Heart left ventricle (tissue), 16 donors: ENCODE measurements around the gene KCP. TPM values are rescaled to one million over a fixed set of nuclear protein-coding genes. Genes with fewer than 3 reads are reported as not detected.

Experiments
- ATAC-seq, 4 donors: fragments of 200-7000 bp; cut with Tn5 transposase; one replicate each; pipeline ENCODE4 v1.9.1; 2020 to 2022; ENCODE audit warnings: moderate library complexity in 4 of 4, mild to moderate bottlenecking in 3 of 4, moderate number of reproducible peaks in 1 of 4
- DNase-seq, 5 donors: peaks; one replicate each; pipeline ENCODE4 v3.0.0-alpha.2; 2020
- H3K27ac ChIP-seq, 12 donors: fragments of 200-600 bp; sonication (generic) in 4 of 12; one replicate each; pipeline versions ENCODE4 v1.5.0 to v1.8.0; 2016 to 2022; ENCODE audit warnings: mild to moderate bottlenecking in 2 of 12
- H3K27me3 ChIP-seq, 9 donors: fragments of 200-600 bp; sonication (generic) in 2 of 9; one replicate each; pipeline versions ENCODE4 v1.5.1 to v1.8.0; 2016 to 2022; ENCODE audit warnings: mild to moderate bottlenecking in 3 of 9
- H3K36me3 ChIP-seq, 9 donors: fragments of 200-600 bp; sonication (generic) in 2 of 9; one replicate each; pipeline versions ENCODE4 v1.5.0 to v1.8.0; 2018 to 2022; ENCODE audit warnings: mild to moderate bottlenecking in 2 of 9
- H3K4me1 ChIP-seq, 12 donors: fragments of 200-600 bp; sonication (generic) in 4 of 12; one replicate each; pipeline versions ENCODE4 v1.5.0 to v1.8.0; 2016 to 2022; ENCODE audit warnings: mild to moderate bottlenecking in 3 of 12
- H3K4me3 ChIP-seq, 12 donors: fragments of 200-600 bp; sonication (generic) in 4 of 12; one replicate each; pipeline versions ENCODE4 v1.5.0 to v1.8.0; 2017 to 2022; ENCODE audit warnings: mild to moderate bottlenecking in 9 of 12, moderate library complexity in 4 of 12
- H3K9me3 ChIP-seq, 12 donors: fragments of 200-600 bp; sonication (generic) in 4 of 12; one replicate each; pipeline versions ENCODE4 v1.5.0 to v1.8.0; 2016 to 2022; ENCODE audit warnings: mild to moderate bottlenecking in 1 of 12
- CTCF ChIP-seq, 12 donors: fragments of 200-600 bp; sonication (generic) in 4 of 12; IDR thresholded peaks; one replicate each; pipeline versions ENCODE4 v1.5.0 to v1.8.0; 2018 to 2022; ENCODE audit warnings: antibody characterized with exemption in 12 of 12, mild to moderate bottlenecking in 5 of 12
- POLR2A ChIP-seq, 2 donors: fragments of 450-650 bp; IDR thresholded peaks; one replicate each; pipeline ENCODE4 v1.6.1; 2017; ENCODE audit warnings: antibody characterized with exemption in 2 of 2, mild to moderate bottlenecking in 2 of 2, moderate library complexity in 2 of 2
- WGBS, 4 donors: extraction: QIAGEN DNeasy Blood & Tissue Kit in 2 of 4; methylation state at CpG; one replicate each; pipeline versions ENCODE4 v1.1.5 to v1.1.7; 2013 to 2018; 5-methylcytosine and 5-hydroxymethylcytosine counted together
- intact Hi-C, 10 donors: fragments of 100-400 bp; cut with DNase I; formaldehyde crosslinking; loops; one replicate each; pipeline versions ENCODE4 v1.11.1 to v1.14.2; 2022
- polyA plus RNA-seq, 2 donors: library from polyadenylated mRNA; stranded (reverse); fragments of 200-250 nt; gene quantifications; one replicate each; pipeline ENCODE4 v1.2.3, GENCODE V29; 2013
- total RNA-seq, 9 donors: library from RNA; depleted of rRNA in 2 of 9; stranded (reverse); fragments of >200 nt in 2 of 9; fragmentation: NEBNext Ultra II Directional in 3 of 9; extraction: Animal tissue kit (Norgen Biotek cat#: 25700) in 3 of 9; gene quantifications; one replicate each; pipeline versions ENCODE4 v1.1.0 to v1.2.4, GENCODE V29; 2016 to 2023
- donor health status: ischemic (EF 13 %, LVEDD 7.1; RV severe dilation, severe dysfunction).
- donor health status: healthy with polysubstance abuse.
- donor health status: DM: no; HTN: yes; CAD: no.
- donor health status: DM: no; HTN: no; CAD: no.
- donor health status: ischemic (EF 25% LVEDD 6.9; RV normal size, moderate dysfunction).
- donor health status: ischemic (EF 25% LVEDD 5.7; RV mildly dilated, moderate dysfunction).
- donor health status: healthy.
- donor health status: DM: yes; HTN: yes; CAD: no.
- donor health status: ischemic (EF 35%, LVEDD 5.7; RV mildly dilated, moderate dysfunction).
- donor health status: nonischemic (EF 11% LVEDD 7.7; RV severe dilation, severe dysfunction).
- donor health status: DM: yes; HTN: yes; CAD: no.
- donor health status: PGD.
- donor health status: ischemic (EF 29% LVEDD 5.4; RV normal size, mild dysfunction).
- donor health status: nonischemic (EF 23%, LVEDD 6.1; RV moderate dilation, normal function).

The KCP gene
- total and polyA plus RNA-seq, 11 donors = 0.14 to 1.3 (median 0.29) TPM; not detected in 1

DNA sequence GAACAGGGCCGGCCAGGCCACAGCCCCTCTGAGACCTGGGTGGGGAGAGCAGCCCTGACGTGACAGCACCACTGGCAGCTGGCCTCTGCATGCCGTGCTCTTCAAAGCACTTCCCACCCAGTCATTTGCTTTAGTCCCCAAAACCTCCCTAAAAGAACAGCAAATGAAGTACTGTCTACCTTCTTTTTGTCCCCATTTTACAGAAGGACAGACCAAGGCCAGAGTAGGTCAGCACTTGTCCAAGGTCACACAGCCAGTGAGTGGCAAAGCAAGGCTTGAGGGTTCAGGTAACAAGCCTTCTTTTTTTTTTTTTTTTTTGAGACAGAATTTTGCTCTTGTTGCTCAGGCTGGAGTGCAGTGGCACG is 32.8 kb downstream of the KCP start:
- WGBS, 4 donors = 79 to 90% (median 81%) methylated on average over 4 of the region's 4 CpGs
- peaks cover 0 to 8% (median 0%) of the 10 kb centered on the region in 12 donors for H3K4me1 ChIP-seq
- TF ChIP-seq CTCF (IDR thresholded peaks at IDR 0.05) (no peak), POLR2A (IDR thresholded peaks at IDR 0.05) (no peak)
- ATAC-seq = no peak
- intact Hi-C loops = loop anchor here in 3 of 10 donors (10.0 kb wide), 3 partner anchors 83 to 403 kb away; partner anchors contain the start of genes METTL2B (in 2 of the 3), CCDC136 (in 1 of the 3) and GARIN1A (in 1 of the 3)
- H3K9me3 ChIP-seq = no peaks in the 10 kb centered on the region
- H3K4me3 ChIP-seq = no peak overlapping the region
- H3K27me3 ChIP-seq = no peaks in the 10 kb centered on the region
- H3K27ac ChIP-seq = no peak overlapping the region
- H3K36me3 ChIP-seq = no peaks in the 10 kb centered on the region
- DNase-seq = peak in 1 of 5 donors; percentile 3

- WGBS, 4 donors = 91 to 93% (median 92%) methylated on average over 20 to 32 of the region's 32 CpGs
- intact Hi-C loops = loop anchor here in 3 of 10 donors (10.0 kb wide), 3 partner anchors 82 to 402 kb away; partner anchors contain the start of genes METTL2B (in 2 of the 3), CCDC136 (in 1 of the 3) and GARIN1A (in 1 of the 3)
- Histone ChIP-seq H3K27me3 (no peaks in the 10 kb centered on the region), H3K4me3 (no peak overlapping the region), H3K36me3 (no peaks in the 10 kb centered on the region), H3K27ac (no peak overlapping the region), H3K9me3 (no peaks in the 10 kb centered on the region), H3K4me1 (peaks cover 0 to 8% (median 0%) of the 10 kb centered on the region in 12 donors)
- ATAC-seq (no peak), DNase-seq (peak in 3 of 5 donors; percentile 15 to 58 (median 21))
- no peak for TF ChIP-seq POLR2A (IDR thresholded peaks at IDR 0.05)
- TF ChIP-seq CTCF (IDR thresholded peaks at IDR 0.05) = no peak
Measured at GRCh38 chr7:128876978-128877755, 33.3 kb downstream of the KCP start.

DNA sequence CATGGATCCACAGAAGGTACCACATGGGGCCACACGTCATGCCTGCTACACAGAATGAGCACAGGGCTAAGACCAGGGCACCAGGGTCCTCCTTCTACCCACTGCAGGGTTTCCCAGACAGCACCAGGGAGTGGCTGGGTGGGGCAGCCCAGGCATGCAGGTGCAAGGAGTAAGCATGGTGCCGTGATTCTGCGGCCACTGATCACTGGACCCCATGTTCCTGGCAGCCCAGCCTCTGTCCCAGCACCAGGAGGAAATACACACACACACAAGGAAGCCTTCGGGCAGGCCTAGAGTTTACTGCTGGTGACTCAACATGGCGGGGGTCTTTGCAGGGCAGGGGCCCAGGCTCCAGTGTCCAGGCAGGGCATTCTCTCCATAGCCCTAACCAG is 33.9 kb downstream of the KCP start:
- no peaks in the 10 kb centered on the region for H3K9me3 ChIP-seq
- ATAC-seq (no peak), DNase-seq (peak in 1 of 5 donors; percentile 25)
- H3K27me3 ChIP-seq = no peaks in the 10 kb centered on the region
- H3K27ac ChIP-seq = no peak overlapping the region
- intact Hi-C loops = loop anchor here in 3 of 10 donors (10.0 kb wide), 3 partner anchors 82 to 402 kb away; partner anchors contain the start of genes METTL2B (in 2 of the 3), CCDC136 (in 1 of the 3) and GARIN1A (in 1 of the 3)
- 91 to 98% (median 92%) methylated on average over 4 to 5 of the region's 5 CpGs for WGBS, 4 donors
- no peak for TF ChIP-seq POLR2A (IDR thresholded peaks at IDR 0.05)
- no peak for TF ChIP-seq CTCF (IDR thresholded peaks at IDR 0.05)
- no peaks in the 10 kb centered on the region for H3K36me3 ChIP-seq
- H3K4me1 ChIP-seq = peaks cover 0 to 8% (median 0%) of the 10 kb centered on the region in 12 donors
- H3K4me3 ChIP-seq = no peak overlapping the region

DNA sequence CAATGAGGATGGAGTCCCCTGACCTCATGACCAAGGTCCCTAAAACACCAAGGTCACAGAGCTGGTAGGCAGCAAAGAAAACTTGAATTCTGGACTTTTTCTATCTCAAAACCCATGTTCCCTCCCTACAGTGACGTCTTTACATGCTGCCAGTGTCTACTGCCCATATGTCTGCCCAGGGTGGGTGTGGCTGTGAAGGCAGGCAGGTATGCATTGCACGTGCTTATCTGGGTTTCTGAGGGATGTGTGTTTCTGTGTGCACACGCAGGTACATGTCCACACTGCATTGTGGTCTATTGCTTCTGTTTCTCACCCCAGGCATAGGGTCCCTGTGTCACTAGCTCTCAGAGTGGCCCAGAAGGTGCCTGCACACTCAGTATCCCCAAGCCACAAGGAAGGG is 34.4 kb downstream of the KCP start:
- DNase-seq (no peak), ATAC-seq (no peak)
- H3K36me3 ChIP-seq = no peaks in the 10 kb centered on the region
- no peak for TF ChIP-seq CTCF (IDR thresholded peaks at IDR 0.05)
- TF ChIP-seq POLR2A (IDR thresholded peaks at IDR 0.05) = no peak
- H3K4me1 ChIP-seq = peaks cover 0 to 8% (median 0%) of the 10 kb centered on the region in 12 donors
- no peaks in the 10 kb centered on the region for H3K9me3 ChIP-seq
- H3K27me3 ChIP-seq = no peaks in the 10 kb centered on the region
- 67 to 77% (median 69%) methylated on average over 3 of the region's 3 CpGs for WGBS, 4 donors
- no peak overlapping the region for H3K4me3 ChIP-seq
- no peak overlapping the region for H3K27ac ChIP-seq
- intact Hi-C loops = loop anchor here in 3 of 10 donors (10.0 kb wide), 3 partner anchors 81 to 401 kb away; partner anchors contain the start of genes METTL2B (in 2 of the 3), CCDC136 (in 1 of the 3) and GARIN1A (in 1 of the 3)
